Fibroblast of skin of back (primary cell): Measurements from ENCODE around the gene PPP6R2.
"Not testable (repeated sequence)": the region's sequence is repeated elsewhere in the genome, so short reads cannot be mapped to it uniquely, and the experiment has no call there.

Source experiments
- DNase-seq: peaks from one replicate; pipeline ENCODE4 v3.0.0-alpha.2; 2013

PPP6R2 gene

GRCh38 chr22:50317674-50318073 is 25.5 kb upstream of the PPP6R2 start:
- no peak for DNase-seq

- DNase-seq, result no peak
Measured at GRCh38 chr22:50318356-50318697, 24.8 kb upstream of the PPP6R2 start.

GRCh38 chr22:50318698-50319411 is 24.3 kb upstream of the PPP6R2 start:
- no peak for DNase-seq

- DNase-seq, result no peak
Measured at GRCh38 chr22:50319503-50319951, 23.6 kb upstream of the PPP6R2 start.

- DNase-seq, result no peak
Measured at GRCh38 chr22:50320116-50320515, 23.0 kb upstream of the PPP6R2 start.

GRCh38 chr22:50320671-50321325 is 22.3 kb upstream of the PPP6R2 start:
- no peak for DNase-seq

- DNase-seq, result not testable (repeated sequence)
Measured at GRCh38 chr22:50322382-50323104, 20.6 kb upstream of the PPP6R2 start.

GRCh38 chr22:50323900-50324299 is 19.2 kb upstream of the PPP6R2 start:
- no peak for DNase-seq

GRCh38 chr22:50325444-50326224 is 17.5 kb upstream of the PPP6R2 start:
- no peak for DNase-seq

GRCh38 chr22:50326225-50326955 is 16.7 kb upstream of the PPP6R2 start:
- no peak for DNase-seq

GRCh38 chr22:50326956-50327710 is 16.0 kb upstream of the PPP6R2 start, which contains the start of gene DENND6B:
Gene DENND6B, minus strand, starts transcription at chr22:50327012. Its CDS starts 24 bp downstream, at chr22:50326988.
- DNase-seq, result peak; percentile 78

GRCh38 chr22:50327711-50328019 is 15.5 kb upstream of the PPP6R2 start:
- no peak for DNase-seq

- peak; percentile 82 for DNase-seq
Measured at GRCh38 chr22:50329236-50329635, 13.9 kb upstream of the PPP6R2 start.

GRCh38 chr22:50334433-50334832 is 8.7 kb upstream of the PPP6R2 start:
- DNase-seq, result not testable (repeated sequence)

GRCh38 chr22:50337262-50338041 is 5.7 kb upstream of the PPP6R2 start:
- no peak for DNase-seq

- no peak for DNase-seq
Measured at GRCh38 chr22:50338042-50338573, 5.0 kb upstream of the PPP6R2 start.

GRCh38 chr22:50338860-50339462 is 4.2 kb upstream of the PPP6R2 start:
- DNase-seq, result peak; percentile 20

GRCh38 chr22:50339945-50340879 is 2.9 kb upstream of the PPP6R2 start:
- peak; percentile 31 for DNase-seq
